GM18502 (cell line): ENCODE results near the gene CSNK1G2.

Experiments
- ATAC-seq: cut with Tn5 transposase; IDR thresholded peaks from one replicate; pipeline ENCODE4 v1.9.1; 2021; ENCODE audit warnings: mild to moderate bottlenecking; ENCODE audit not compliant: unreplicated experiment, poor library complexity

CSNK1G2 gene

GRCh38 chr19:1962674-1963073 is 21.7 kb downstream of the CSNK1G2 start:
- no peak for ATAC-seq

- no peak for ATAC-seq
Observed at GRCh38 chr19:1967087-1967608, 26.2 kb downstream of the CSNK1G2 start.

GRCh38 chr19:1968279-1969175 is 27.6 kb downstream of the CSNK1G2 start:
- ATAC-seq, result no peak

- ATAC-seq, result no peak
Observed at GRCh38 chr19:1969176-1970002, 28.4 kb downstream of the CSNK1G2 start.

- no peak for ATAC-seq
Observed at GRCh38 chr19:1970003-1970805, 29.2 kb downstream of the CSNK1G2 start.

- no peak for ATAC-seq
Observed at GRCh38 chr19:1970806-1971502, 30.0 kb downstream of the CSNK1G2 start.

- no peak for ATAC-seq
Observed at GRCh38 chr19:1974381-1975161, 33.6 kb downstream of the CSNK1G2 start.

- ATAC-seq, result no peak
Observed at GRCh38 chr19:1975162-1975480, 34.1 kb downstream of the CSNK1G2 start.

- ATAC-seq, result no peak
Observed at GRCh38 chr19:1977120-1977519, 36.1 kb downstream of the CSNK1G2 start.

GRCh38 chr19:1978346-1978894 is 37.4 kb downstream of the CSNK1G2 start:
- ATAC-seq, result no peak

GRCh38 chr19:1979017-1979416 is 38.0 kb downstream of the CSNK1G2 start:
- ATAC-seq, result no peak

- ATAC-seq, result no peak
Observed at GRCh38 chr19:1979642-1980041, 38.7 kb downstream of the CSNK1G2 start.

GRCh38 chr19:1980091-1980808 is 39.3 kb downstream of the CSNK1G2 start:
- ATAC-seq, result no peak

GRCh38 chr19:1980809-1981181 is 39.8 kb downstream of the CSNK1G2 start:
- no peak for ATAC-seq

- ATAC-seq, result no peak
Observed at GRCh38 chr19:1981253-1981652, 40.3 kb downstream of the CSNK1G2 start.

GRCh38 chr19:1984357-1984756 is 43.4 kb downstream of the CSNK1G2 start:
- ATAC-seq, result no peak

- ATAC-seq, result no peak
Observed at GRCh38 chr19:1985588-1986356, 44.8 kb downstream of the CSNK1G2 start.
